ENCODE measurements around the gene ZNF274. TPM values are rescaled to one million over a fixed set of nuclear protein-coding genes. Genes with fewer than 3 reads are reported as not detected.

The ZNF274 gene
- total and polyA plus RNA-seq, 2 of the 8 experiments (the other 6 are each of a cell fraction or from before 2014, with no cell fraction given) = 13.3 to 25.1 TPM

GRCh38 chr19:58203814-58204475 is 21.1 kb downstream of the ZNF274 start (continued):
- TF ChIP-seq ZNF274 (IDR thresholded peaks at IDR 0.05; ENCODE audit: borderline replicate concordance, extremely low read depth, low read length) = no peak
- no peak for TF ChIP-seq CBX8 (IDR thresholded peaks at IDR 0.05; ENCODE audit: borderline replicate concordance, low read depth, low read length)
- TF ChIP-seq BACH1 (IDR thresholded peaks at IDR 0.05; ENCODE audit: low read length) = no peak
- no peak for TF ChIP-seq CHD7 (IDR thresholded peaks at IDR 0.05; ENCODE audit: insufficient replicate concordance, low read length)
- TF ChIP-seq SIX5 (IDR thresholded peaks at IDR 0.05; ENCODE audit: low read depth, low read length) = no peak
- TF ChIP-seq MAX (IDR thresholded peaks at IDR 0.05) = no peak
